Stimulated activated CD8-positive, alpha-beta memory T cell treated with anti-CD3 and anti-CD28 coated beads, Interleukin-15, amount 100 ng/mL, for 4 hours (primary cell): Measurements from ENCODE around the gene MGAT3.

ENCODE experiments used
- DNase-seq, 2 donors: peaks; one replicate each; pipeline ENCODE4 v3.0.0-alpha.2; 2020; ENCODE audit warnings: low read depth in 2 of 2

The MGAT3 gene

DNA sequence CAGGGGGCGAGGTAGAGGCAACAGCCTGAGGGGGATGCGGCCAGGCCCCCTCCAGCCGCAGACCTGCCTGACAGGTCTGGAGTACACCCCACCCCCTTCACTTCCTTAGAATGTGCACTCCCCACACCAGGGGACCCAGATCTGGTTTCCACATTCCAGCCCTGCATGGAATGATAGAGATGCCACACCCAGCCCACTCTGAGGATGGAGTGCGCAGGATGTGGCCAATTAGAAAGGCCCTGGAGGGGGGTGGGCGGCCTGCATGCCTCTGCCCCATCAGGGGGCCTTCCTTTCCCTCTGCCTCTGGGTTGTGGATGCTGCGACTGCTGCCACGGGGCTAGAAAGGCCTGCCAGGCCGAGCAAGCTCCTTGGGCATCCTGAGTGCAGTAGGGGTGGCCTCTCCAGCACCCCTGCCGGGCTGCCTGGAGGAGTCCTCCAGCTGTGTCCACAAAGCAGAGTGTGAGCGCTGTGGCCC lies 28.2 kb upstream of the MGAT3 start:
- DNase-seq, result no peak

GRCh38 chr22:39429186-39429585 lies 27.6 kb upstream of the MGAT3 start:
- DNase-seq, result no peak

GRCh38 chr22:39429916-39430575 lies 26.8 kb upstream of the MGAT3 start:
- DNase-seq, result no peak

DNA sequence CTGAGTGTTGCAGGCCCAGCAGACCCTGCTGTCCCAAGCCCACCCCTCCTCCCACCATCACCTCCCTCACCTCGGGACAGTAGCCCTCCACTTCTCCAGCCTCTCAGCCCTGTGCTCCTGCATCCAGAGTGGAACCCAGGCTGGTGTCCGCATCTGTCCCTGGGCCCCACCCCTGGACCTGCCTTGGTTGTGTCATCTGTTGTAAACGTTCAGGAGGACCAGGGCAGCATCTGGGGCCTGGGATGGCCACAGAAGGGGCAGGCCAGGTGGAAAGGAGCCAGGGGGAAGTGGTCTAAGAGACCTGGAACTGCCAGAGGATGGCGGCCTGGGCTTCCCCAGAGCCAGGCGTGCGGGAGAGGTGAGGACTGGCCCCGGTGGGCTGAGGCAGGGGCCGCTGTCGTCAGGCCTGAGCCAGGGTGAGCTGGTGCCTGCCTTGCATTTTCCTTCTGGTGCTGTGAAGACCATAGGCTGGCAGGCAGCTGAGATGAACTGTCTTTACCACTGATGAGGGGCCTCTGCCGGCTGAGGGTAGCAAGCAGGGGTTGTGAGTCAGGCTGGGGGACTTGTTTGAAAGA lies 26.1 kb upstream of the MGAT3 start:
- no peak for DNase-seq

- no peak for DNase-seq
Observed at GRCh38 chr22:39431216-39431801, 25.5 kb upstream of the MGAT3 start.

GRCh38 chr22:39431821-39432251 lies 25.0 kb upstream of the MGAT3 start:
- DNase-seq, result no peak

- DNase-seq, result no peak
Observed at GRCh38 chr22:39432361-39432811, 24.4 kb upstream of the MGAT3 start.

DNA sequence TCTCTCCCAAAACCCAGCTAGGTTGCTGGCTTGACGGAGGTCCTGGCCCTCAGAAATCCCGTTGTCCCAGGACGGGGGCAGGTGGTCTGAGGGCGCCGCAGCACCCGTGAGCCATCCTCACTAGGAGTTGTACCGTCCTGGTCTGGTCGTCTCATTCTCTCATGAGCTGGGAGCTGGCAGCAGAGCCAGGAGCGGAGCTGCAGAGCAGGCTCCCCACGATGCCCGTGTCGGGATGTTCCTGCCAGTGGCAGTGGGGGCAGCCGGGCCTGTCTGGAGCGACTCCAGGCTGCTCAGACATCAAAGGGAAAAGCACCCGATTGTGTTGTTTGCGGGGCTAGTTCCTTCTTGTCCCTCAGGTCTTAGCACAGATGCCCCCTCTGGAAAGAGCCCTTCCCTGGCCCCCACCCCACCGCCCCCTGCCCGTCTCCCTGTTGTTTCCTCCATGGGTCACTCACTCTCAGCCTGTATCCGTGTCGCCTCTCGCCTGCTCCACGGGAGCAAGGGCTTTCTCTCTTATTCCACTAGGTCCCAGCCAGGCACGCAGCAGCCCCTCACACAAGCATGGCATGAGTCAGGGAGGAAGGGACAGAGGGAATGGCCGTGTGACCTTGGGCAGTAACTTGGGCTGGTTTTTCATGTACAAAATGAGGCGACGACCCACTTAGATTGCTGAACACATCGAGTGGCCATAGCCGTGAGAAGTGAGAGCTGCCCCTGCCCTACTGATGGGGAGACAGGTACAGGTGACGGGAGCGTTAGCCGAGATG lies 23.2 kb upstream of the MGAT3 start:
- no peak for DNase-seq

DNA sequence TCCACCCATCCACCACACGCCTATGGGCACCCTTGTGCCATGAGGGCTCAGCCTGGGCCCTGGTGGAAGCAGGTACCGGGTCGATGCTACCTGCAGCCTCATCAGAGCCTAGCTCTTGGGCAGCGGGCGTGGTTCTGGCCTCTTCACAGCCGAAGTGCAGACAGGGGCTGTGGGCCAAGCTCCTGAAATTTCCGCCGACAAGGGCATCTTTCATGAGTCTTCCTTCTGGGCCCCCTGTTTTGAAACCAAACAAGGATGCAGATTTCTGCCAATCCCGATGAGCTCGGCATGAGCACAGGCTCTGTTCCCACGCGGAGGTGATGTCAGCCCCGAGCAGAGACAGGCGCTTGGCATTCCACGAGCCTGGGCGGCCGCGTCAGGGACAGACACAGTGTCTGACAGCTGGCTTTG lies 22.6 kb upstream of the MGAT3 start:
- no peak for DNase-seq

GRCh38 chr22:39434721-39435120 lies 22.1 kb upstream of the MGAT3 start:
- DNase-seq, result no peak

- no peak for DNase-seq
Observed at GRCh38 chr22:39435616-39436015, 21.2 kb upstream of the MGAT3 start.

DNA sequence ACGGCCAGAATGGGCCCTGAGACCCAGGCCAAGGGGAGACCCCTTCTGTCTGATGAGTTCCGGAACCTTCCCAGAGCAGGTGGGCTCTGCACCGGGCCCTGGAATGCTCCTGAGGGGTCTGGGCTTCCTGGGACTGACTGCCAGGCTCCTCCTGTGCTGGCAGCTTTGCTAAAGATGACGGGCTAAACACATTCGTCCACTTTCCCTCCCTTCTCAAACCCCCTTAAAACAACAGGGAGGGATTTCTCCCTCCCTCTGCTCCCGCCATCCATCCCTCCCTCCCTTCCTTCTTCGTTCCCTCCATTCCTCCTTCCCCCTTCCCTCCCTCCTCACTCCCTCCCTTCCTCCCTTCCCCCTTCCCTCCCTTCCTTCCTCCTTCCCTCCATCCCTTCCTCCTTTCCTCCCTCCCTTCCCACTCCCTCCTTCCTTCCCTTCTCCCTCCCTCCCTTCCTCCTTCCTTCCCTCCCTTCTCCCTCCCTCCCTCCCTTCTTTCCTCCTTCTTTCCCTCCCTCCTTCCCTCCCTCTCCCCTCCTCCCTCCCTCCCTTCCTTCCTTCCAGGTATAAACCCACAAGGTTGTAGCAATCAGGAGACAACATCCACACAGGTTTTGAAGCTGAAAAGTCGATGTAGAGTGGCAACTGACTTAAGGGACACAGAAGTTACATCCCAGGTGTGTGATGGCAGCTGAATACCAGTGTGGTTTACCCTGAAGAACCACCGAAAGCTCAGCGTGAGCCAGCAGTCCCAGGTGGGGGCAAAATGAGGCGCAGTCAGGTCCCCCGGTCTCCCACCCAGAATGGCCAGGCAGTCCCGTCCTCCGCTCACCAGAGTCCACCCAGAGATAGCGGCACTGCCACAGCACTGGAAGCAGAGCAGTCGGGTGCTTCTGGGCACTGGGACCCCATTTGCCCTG lies 18.8 kb upstream of the MGAT3 start:
- no peak for DNase-seq

DNA sequence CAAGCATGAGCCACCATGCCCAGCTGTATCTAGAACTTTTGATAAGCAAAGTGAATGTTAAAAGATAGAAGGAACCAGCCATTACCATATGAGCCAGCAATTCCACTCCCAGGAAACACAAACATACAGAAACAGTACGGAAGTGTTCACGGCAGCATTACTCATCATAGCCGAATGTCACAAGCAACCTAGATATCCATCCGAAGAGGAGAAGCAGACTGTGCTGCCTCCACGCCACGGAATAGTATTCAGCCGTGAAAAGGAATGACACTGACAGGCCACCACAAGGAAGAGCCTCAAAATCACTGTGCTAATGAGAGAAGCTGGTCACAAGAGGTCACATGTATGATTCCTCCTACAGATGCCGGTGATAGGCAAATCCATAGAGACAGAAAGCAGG lies 17.6 kb upstream of the MGAT3 start:
- DNase-seq, result no peak

DNA sequence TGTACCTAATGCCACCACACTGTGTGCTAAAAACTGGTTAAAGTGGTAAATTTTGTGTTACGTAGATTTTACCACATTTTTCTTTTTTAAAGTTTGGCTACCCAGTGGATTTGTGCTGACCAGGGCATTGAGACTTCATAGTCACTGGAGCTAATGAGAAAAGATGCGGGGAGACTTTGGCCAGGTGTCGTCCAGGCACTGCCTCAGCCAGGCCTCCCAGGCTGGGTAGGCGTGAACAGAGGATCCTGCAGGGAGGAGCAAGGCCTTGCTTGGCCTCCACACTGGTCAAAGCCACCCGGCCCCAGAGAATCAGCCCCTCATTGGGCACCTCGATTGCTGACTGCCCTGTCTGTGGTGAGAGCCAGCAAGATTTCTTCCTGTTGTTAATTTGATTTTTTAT lies 13.4 kb upstream of the MGAT3 start:
- DNase-seq, result no peak

- DNase-seq, result no peak
Observed at GRCh38 chr22:39444247-39444800, 12.5 kb upstream of the MGAT3 start.

DNA sequence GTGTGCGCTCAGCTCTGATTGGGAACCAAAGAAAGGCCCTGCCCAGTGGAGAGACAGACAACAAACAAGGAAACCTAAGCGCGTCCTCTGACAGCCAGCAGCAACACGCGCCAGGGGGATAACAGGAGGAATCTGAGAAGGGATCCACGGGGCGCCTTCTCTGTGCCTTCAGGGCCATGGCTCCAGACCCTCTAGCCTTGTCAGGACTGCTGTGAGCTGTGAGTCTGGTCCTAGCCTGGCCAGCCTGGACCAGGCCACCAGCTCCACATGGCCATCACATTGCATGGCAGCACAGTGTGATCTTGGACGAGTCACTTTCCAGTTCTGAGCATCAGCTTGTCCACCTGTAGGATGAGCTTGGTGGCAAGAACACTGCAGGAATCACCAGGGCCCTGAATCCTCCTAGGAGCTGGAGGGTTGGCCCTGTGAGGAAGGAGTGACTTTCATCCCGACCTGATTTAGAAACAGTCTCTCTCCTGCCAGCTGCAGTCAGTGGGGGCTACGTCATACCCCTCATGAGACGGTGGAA lies 11.8 kb upstream of the MGAT3 start:
- DNase-seq, result no peak

- no peak for DNase-seq
Observed at GRCh38 chr22:39445678-39446077, 11.1 kb upstream of the MGAT3 start.

DNA sequence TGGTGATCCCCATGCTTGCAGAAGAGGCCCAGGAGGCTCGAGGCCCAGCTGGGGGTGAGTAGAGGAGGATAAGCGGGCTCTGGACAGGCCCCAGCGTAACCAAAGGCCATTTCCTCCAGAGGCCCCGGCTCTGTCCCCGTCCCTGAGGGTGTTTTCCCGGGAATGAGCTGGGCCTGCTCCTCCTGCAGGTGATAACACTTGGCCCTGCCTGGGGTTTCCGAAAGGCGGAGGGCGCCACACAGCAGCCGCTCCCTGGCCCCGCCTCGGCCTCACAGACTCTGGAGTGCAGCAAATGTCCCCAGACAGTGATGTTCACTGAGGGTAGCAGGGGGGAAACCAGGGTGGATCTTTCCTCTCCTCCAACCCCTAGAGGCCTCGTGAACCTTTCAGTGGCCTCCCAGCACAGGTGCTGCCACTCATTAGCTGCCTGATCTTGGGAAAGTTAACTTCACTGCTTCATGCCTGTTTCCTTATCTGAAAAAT lies 10.5 kb upstream of the MGAT3 start:
- DNase-seq, result no peak

DNA sequence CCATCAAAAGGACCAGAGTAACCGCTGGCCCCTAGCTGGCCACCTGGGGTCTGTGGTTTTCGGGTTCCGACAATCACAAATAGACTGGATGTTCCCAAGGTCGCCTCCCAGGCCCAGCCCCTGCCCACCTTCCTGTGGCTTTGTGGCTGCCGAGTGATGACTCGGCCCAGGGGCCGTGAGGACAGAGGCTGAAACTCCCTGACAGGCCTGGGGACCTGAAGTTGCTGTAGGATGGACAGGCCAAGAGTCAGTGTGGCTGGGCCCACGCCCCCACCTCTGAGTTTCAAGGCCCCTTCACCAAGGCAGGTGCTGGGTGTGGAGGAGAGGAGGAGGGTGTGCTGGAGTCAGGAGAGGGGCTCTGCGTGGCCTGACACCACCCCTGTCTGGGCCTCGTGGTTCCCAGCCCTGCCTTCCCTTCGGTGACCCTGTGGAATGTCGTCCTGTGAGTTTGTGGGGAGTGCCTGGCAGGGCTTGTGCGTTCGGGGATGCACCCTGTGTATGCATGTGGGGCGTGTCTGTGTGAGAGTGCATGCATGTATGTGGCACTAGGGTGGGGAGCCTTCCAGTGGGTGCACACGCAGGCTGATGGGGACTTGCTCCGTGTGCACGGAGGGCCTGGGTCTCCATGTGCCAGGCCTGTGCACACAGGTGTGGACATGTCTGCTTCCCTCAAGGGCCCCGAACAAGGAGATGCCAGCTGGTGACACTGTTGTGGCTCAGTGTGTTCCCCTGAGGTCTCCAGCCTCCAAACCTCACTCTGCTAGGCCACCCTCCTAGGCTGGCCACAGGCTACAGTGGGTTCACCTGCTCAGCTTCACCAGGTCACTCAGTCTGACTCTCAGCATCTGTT lies 8.4 kb upstream of the MGAT3 start:
- no peak for DNase-seq

DNA sequence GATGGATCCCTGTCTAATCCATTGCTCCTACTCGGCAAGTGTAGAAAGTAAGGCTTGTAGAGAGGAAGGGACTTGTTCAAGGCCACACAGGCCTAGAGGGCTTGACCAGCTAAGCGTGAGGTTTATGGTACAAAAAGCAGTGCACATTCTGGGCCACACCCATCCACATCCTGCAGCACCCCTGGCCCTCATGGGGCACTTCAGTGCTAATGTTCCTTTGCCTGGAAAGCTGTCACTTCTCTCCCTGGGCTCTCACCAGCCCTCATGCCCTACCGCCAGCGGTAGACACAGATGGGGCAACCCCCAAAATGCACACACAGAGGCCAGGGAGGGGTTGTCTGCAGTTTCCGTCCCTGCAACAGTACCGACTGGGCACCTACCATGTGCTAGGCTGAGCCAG lies 7.1 kb upstream of the MGAT3 start:
- DNase-seq, result no peak
